ENCODE data around the gene QSOX2.

DNA sequence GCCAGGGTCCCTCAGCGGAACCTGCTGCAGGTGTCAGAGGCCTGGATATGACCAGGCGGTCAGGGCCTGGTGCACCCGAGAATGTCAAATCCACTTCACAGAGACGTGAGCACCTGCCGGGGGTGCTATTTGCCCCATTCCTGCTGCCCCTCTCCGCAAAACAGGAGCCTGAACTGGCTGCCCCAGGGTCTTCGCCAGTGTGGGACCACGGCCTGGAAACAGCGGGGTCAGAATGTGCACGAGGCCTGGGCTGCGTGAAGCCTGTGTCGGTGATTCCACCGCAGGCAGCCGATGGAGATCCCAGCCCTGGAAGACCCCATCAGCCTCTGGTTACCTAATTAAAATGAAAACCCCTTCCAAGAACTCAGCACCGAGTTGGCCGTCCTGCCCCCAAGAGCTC, 85.8 kb downstream of the QSOX2 start:
- TF ChIP-seq CTCF (IDR thresholded peaks at IDR 0.05 in 2 of 3, conservative IDR thresholded peaks at IDR 0.05 in 1 of 3; ENCODE audit: borderline replicate concordance in 1 of 3, insufficient read depth in 1 of 3, low read depth in 2 of 3, low read length in 2 of 3), result no peak
- TF ChIP-seq POLR2A (IDR thresholded peaks at IDR 0.05; ENCODE audit: borderline replicate concordance, extremely low read depth, insufficient read depth, insufficient read length), result no peak
- TF ChIP-seq RAD21 (IDR thresholded peaks at IDR 0.05; ENCODE audit: low read depth), result no peak
- TF ChIP-seq EZH2 (IDR thresholded peaks at IDR 0.05), result no peak
- TF ChIP-seq POLR2AphosphoS5 (IDR thresholded peaks at IDR 0.05; ENCODE audit: low read depth, low read length), result no peak
- TF ChIP-seq, protein P1, sequence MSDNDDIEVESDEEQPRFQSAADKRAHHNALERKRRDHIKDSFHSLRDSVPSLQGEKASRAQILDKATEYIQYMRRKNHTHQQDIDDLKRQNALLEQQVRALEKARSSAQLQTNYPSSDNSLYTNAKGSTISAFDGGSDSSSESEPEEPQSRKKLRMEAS (IDR thresholded peaks at IDR 0.05), result no peak
- TF ChIP-seq ATF3 (IDR thresholded peaks at IDR 0.05), result no peak
- TF ChIP-seq CEBPB (IDR thresholded peaks at IDR 0.05; ENCODE audit: low read depth), result no peak
- no peak for TF ChIP-seq YY1 (IDR thresholded peaks at IDR 0.05; ENCODE audit: extremely low read depth, insufficient replicate concordance, low read depth, low read length)
- no peak for TF ChIP-seq CBX3 (IDR thresholded peaks at IDR 0.05; ENCODE audit: low read depth)
- no peak for TF ChIP-seq EGR1 (IDR thresholded peaks at IDR 0.05; ENCODE audit: low read depth)
- TF ChIP-seq REST (IDR thresholded peaks at IDR 0.05; ENCODE audit: low read depth), result no peak
- TF ChIP-seq SIN3A (IDR thresholded peaks at IDR 0.05; ENCODE audit: low read depth), result no peak
